ENCODE results near the gene C10orf95. TPM values are rescaled to one million over a fixed set of nuclear protein-coding genes. Genes with fewer than 3 reads are reported as not detected.

The C10orf95 gene
- total RNA-seq, 1 donor from 2014 or later = 0.18 TPM

DNA sequence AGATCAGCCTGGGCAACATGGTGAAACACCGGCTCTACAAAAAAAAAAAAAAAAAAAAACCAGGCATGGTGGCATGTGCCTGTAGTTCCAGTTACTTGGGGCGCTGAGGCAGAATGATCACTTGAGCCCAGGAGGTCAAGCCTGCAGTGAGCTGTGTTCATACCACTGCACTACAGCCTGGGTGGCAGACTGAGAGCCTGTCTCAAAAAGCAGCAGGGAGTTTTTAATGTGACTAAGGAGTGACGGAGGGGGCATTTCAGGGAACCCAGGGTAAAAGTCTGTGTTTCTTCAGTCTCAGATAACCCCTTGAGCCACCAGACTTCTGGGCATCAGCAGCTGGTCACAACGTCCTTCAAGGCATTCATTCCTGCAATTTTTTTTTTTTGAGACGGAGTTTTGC lies 2.2 kb upstream of the C10orf95 start:
- Mint-ChIP-seq H3K9me3 (ENCODE audit: unreplicated experiment) (no peaks in the 10 kb centered on the region), H3K4me3 (ENCODE audit: unreplicated experiment) (no peak overlapping the region), H3K36me3 (ENCODE audit: low read depth, unreplicated experiment) (peaks cover 4% of the 10 kb centered on the region), H3K27me3 (ENCODE audit: unreplicated experiment) (peaks cover 3% of the 10 kb centered on the region), H3K27ac (ENCODE audit: unreplicated experiment) (no peak overlapping the region), H3K4me1 (ENCODE audit: unreplicated experiment) (peaks cover 11% of the 10 kb centered on the region)
- no peak for DNase-seq (ENCODE audit: low spot score)
- TF ChIP-seq, protein P1, sequence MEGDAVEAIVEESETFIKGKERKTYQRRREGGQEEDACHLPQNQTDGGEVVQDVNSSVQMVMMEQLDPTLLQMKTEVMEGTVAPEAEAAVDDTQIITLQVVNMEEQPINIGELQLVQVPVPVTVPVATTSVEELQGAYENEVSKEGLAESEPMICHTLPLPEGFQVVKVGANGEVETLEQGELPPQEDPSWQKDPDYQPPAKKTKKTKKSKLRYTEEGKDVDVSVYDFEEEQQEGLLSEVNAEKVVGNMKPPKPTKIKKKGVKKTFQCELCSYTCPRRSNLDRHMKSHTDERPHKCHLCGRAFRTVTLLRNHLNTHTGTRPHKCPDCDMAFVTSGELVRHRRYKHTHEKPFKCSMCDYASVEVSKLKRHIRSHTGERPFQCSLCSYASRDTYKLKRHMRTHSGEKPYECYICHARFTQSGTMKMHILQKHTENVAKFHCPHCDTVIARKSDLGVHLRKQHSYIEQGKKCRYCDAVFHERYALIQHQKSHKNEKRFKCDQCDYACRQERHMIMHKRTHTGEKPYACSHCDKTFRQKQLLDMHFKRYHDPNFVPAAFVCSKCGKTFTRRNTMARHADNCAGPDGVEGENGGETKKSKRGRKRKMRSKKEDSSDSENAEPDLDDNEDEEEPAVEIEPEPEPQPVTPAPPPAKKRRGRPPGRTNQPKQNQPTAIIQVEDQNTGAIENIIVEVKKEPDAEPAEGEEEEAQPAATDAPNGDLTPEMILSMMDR (IDR thresholded peaks at IDR 0.05; ENCODE audit: unreplicated experiment) = no peak

DNA sequence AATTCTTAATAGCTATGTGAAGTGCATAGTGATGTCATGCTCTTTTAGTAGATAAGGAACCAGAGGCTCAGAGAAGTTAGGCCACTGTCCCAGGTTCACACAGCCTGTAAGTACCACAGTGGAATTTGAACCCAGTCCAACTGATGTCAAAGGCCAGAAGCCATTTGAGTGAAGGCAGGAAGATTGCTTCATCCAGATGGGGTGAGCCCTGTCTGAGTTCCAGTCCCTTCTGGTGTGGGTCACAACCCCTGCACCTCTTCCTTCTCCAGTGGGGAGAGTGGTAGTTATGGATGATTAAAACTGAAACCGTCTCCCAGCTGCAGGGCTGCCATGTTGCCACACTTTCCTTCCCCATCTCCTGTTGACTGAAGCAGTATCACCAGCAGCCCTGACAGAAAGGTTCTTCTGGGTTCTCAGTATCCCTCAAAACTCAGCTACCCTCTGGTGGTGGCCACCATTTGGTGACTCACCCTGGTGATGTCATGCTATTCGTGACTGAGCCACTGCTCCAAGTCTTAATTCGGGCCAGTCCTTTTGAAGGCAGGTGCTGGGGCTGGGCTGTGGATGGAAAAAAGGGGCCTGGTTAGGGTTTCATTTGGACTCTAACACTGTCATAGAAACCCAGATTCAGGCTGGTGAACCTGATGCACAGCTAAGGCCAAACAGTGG lies 1.5 kb upstream of the C10orf95 start:
- TF ChIP-seq, protein P1 (IDR thresholded peaks at IDR 0.05; ENCODE audit: unreplicated experiment) = no peak
- Mint-ChIP-seq H3K36me3 (ENCODE audit: low read depth, unreplicated experiment) (peaks cover 4% of the 10 kb centered on the region), H3K4me3 (ENCODE audit: unreplicated experiment) (peak overlapping the region; percentile 52), H3K9me3 (ENCODE audit: unreplicated experiment) (no peaks in the 10 kb centered on the region), H3K27ac (ENCODE audit: unreplicated experiment) (no peak overlapping the region), H3K4me1 (ENCODE audit: unreplicated experiment) (peaks cover 11% of the 10 kb centered on the region), H3K27me3 (ENCODE audit: unreplicated experiment) (peaks cover 3% of the 10 kb centered on the region)
- DNase-seq (ENCODE audit: low spot score) = no peak

DNA sequence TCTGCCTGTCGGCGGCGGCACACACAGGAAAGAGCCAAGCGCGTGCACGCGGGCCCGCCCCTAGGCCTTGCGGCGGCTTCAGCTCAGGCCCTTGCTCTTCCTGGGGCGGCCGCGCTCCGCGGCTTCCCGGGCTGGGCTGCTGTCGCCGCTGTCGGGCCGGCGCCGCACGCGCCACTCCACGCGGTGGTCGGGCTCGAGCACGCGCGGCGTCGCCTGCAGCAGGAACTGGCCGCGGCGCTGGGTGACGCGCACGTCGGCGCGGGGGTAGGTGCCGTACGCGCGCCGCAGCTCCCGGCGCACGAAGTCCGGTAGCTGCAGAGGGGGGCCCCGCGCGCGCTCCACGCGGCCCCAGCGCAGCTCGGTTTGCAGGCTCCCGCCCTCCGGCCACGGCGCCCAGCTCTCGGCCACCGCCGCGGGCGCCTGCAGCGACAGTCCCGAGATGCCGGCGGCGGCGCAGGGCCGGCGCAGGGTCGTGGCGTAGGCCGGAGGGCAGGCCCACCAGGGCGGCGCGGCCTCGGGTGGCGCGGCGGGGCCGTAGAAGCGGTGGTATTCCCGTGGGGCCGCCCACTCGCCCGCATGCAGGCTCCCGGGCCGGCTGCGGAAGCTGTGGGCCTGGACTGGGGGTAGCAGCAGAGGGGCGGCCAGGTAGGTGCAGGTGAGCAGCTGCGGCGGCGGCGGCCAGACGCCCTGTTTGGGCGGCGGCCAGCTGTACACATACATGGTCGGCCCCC lies 804 bp downstream of the C10orf95 start:
- Mint-ChIP-seq H3K4me1 (ENCODE audit: unreplicated experiment) (peaks cover 11% of the 10 kb centered on the region), H3K27ac (ENCODE audit: unreplicated experiment) (no peak overlapping the region), H3K4me3 (ENCODE audit: unreplicated experiment) (peak overlapping the region; percentile 92), H3K9me3 (ENCODE audit: unreplicated experiment) (no peaks in the 10 kb centered on the region), H3K36me3 (ENCODE audit: low read depth, unreplicated experiment) (peaks cover 4% of the 10 kb centered on the region), H3K27me3 (ENCODE audit: unreplicated experiment) (no peaks in the 10 kb centered on the region)
- TF ChIP-seq, protein P1 (IDR thresholded peaks at IDR 0.05; ENCODE audit: unreplicated experiment) = no peak
- peak; percentile 73 for DNase-seq (ENCODE audit: low spot score)

DNA sequence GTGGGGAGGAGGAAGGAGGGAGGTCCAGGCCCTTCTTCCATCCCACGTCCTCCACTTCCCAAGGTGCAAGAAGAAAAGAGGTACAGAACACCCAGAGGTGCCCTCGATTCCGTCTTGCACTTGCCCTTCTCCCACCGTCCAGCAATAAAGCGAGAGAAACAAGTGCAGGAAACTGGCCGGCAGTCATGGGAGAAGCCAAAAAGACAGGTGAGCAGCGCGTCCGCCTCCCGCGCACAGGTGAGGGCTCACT lies 1.3 kb downstream of the C10orf95 start:
- peaks cover 4% of the 10 kb centered on the region for H3K36me3 Mint-ChIP-seq (ENCODE audit: low read depth, unreplicated experiment)
- no peaks in the 10 kb centered on the region for H3K27me3 Mint-ChIP-seq (ENCODE audit: unreplicated experiment)

More for the DNA sequence above, 1.3 kb downstream of the C10orf95 start:
- Mint-ChIP-seq H3K4me1 (ENCODE audit: unreplicated experiment) (peaks cover 11% of the 10 kb centered on the region), H3K9me3 (ENCODE audit: unreplicated experiment) (no peaks in the 10 kb centered on the region), H3K27ac (ENCODE audit: unreplicated experiment) (no peak overlapping the region), H3K4me3 (ENCODE audit: unreplicated experiment) (peak overlapping the region; percentile 92)
- no peak for DNase-seq (ENCODE audit: low spot score)
- TF ChIP-seq, protein P1 (IDR thresholded peaks at IDR 0.05; ENCODE audit: unreplicated experiment) = no peak
